Left hindlimb (tissue), 1 donor: ENCODE measurements around the gene LZTS2.

Experiments used
- DNase-seq: peaks from one replicate; pipeline ENCODE4 v3.0.0-alpha.2; 2018

Gene LZTS2

DNA sequence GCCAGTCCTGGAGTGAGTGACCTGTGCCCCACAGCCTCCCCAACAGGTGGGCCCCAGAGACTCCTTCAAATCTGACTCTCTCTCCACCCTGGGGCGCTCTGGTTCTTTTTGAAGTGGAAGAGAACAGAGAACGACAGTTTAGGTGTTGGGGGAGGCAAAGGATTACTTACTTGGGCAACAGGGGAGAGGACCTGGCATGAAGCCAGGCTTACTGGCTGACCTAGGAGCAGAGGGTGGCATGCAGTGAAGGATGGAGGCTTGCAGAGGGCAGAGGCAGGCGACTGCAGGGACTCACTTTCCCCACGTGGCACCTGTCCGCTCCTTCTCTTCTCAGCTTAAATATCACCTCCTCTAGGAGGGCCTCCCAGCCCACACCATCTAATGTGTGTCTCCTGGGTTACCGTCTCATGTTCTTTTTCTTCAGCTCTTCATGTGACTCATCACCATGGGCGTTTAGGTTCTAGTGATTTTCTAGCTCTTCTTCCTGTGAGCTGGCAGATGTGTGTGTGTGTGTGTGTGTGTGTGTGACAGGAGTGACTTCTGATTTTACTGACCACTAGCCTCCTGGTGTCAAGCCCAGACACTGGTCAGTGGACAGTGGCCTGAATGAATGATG lies 15.5 kb downstream of the LZTS2 start:
- DNase-seq: no peak

DNA sequence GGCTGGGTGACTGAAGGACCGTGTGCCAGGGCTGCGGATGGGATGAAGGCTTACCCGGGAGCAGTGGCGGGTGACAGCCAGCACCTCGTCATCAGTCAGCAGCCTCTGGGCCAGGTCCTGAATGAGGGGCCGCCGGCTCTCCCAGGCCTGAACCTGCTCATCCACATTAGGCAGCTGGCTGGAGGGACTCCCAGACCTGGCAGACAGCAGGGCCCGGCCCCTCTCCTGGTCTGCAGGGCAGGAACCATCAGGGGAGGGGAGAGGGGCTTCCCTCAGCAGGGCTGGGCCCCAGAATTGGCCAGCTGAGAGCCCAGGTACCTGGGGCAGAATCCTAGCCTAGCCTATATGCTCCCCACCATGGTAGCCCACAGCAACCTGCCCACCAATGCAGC lies 16.0 kb downstream of the LZTS2 start:
- DNase-seq: no peak

DNA sequence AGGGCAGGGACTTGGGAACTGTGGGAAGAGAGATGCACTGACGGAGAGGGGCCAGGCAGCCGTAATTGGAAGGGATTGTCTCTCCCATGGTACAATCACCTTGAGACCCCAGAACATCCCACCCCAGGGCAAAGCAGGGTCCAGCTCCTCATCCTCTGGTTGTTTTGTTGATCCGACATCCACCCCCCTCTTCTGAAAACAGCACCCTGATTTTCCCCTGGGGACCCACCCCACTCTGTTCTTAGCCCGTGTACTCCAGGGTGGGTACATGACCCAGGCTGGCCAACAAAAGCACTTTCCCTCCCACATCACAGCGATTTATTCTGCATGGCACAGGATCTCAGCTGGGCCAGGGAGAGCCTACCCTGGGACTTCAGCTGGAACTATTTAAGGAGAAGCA lies 17.2 kb downstream of the LZTS2 start:
- DNase-seq: no peak

DNA sequence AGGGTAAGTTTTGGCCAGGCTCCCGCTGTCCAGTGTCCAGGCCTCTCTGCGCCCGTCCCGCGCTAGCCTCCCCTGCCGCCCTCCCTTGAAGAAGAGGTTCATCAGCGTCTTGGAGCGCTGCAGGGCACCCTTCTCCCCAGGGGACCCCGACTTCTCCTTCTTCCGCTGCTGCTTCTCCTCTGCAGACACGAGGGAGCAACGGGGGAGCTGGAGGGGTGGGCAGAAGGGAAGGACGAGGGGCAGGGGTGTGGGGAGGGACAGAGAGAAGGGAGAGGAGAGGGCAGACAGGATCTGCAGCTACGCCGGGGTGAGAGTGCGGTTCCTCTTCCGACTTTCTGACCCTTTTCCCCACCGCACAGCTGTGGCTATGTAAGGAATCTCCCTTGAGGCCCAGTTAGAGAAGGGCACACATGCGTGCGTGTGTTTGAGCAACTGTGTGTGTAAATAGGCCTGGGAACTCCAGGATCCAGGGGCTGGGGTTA lies 18.6 kb downstream of the LZTS2 start:
- DNase-seq: no peak

DNA sequence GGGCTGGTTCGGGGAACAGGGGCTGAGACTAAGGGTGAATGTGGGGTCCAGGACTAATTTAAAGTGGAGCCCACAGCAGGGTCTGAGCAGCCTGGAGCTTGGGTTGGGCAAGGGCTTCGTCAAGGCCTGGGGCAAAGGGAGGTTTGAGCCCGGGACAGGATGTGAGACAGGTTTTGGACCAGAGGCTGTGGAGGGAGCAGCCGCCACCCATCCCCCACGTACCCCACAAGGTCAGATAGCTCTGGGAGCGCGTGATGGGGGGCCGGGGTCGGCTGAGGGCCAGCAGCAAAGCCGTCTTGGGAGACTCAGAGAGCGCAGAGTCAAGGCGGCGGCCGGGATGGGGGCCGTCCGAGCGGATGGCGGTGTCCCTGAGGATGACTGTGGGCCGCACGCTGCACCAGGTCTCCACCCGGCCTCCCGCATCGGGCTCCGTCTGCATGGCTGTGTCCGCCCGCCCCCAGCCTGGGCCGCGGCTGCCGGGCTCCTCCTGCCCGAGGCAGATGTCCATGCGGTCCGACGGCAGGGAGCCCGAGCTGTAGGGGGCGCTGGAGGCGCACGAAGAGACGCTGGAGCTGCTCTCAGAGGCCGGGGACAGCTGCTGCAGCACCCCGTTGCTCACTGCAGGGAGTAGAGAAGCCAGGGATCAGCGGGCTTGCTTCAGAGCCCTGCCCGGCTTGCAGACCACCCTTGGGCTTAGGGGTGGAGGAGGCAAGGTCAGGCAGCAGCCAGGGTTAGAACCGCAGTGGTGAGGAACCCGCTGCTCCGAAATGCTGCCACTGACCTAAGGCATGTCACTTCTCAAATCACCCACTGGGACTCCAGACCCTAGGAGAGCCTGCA lies 19.2 kb downstream of the LZTS2 start:
- peak; percentile 80 for DNase-seq

DNA sequence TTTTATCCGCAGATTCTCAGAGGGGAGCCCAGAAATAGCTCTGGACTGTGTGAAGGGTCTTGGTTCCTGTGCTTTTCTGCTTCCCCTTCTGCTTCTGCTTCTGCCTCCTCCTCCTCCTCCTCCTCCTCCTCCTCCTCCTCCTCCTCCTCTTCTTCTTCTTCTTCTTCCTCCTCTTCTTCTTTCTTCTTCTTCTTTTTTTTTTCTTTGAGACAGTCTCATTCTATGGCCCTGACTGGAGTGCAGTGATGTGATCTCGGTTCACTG lies 19.8 kb downstream of the LZTS2 start:
- DNase-seq: no peak

DNA sequence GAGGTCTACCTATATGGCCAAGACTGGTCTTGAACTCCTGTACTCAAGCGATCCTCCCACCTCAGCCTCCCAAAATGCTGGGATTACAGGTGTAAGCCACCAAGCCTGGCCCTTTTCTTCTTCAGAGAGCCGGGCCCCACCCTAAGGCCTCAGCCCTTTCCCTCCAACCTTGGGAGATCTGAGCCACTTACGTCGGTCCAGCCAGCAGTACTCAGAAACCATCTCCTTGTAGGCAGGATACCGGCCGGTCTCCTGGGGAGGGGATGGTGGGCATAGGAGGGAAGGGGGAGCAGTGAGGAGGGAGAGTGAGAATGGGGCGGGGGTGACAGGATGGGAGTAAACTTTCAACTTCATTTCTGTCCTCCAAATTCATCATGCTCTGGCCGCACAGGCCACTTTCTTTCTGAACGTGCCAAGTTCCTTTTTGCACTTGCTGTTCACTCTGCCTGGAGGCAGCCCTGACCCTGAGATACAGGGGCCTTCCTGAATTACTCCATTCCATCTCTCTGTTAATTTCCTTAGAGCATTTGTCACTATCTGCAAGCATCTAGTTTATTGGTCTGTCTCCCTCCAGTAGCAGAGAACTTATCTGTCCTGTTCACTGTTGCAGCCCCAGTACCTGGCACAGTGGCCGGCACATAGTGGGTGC lies 20.9 kb downstream of the LZTS2 start:
- no peak for DNase-seq

DNA sequence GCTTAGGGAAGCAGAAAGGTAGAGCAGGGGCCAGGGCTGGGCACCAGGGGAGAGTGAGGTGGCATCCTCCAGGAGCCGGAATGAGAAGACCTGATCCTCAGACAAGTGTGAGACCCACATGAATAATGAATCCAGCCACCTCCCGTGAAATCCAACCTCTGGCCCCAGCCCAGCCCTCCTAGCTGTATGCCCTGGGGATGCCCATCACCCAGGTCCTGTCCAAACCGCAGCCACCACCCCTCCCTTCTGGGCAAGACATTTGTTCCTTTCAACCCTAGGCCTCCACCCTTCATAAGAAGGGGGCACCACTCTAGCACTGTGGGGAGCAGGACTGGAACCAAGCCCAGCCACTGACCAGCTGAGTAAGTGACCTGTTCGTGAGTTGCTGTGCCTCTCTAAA lies 21.6 kb downstream of the LZTS2 start:
- no peak for DNase-seq

DNA sequence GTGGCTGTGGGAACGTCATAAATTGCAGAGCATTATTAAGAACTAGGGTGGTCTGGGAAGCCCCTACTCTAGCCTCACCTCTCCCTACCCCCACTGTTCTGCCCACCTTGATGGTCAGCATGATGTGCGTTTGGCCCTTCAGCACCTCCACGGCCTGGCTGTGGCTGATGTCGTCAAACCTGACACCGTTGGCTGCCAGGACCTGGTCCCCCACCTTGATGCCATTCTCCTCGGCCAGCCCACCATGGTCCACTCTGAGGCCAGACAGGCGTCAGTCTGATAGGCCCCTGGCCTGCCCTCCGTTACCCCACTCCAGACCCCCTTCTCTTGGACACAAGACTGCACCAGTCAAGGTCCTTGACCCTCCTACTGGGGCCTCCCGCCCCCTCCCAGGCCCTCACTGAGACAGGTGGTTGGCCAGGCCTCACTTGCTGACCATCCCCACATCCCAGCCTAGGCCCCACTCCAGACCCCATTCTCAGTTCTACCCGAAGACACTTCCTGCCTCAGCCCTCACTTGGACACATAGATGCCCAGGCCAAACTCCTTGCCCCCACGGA lies 22.2 kb downstream of the LZTS2 start:
- DNase-seq: no peak

DNA sequence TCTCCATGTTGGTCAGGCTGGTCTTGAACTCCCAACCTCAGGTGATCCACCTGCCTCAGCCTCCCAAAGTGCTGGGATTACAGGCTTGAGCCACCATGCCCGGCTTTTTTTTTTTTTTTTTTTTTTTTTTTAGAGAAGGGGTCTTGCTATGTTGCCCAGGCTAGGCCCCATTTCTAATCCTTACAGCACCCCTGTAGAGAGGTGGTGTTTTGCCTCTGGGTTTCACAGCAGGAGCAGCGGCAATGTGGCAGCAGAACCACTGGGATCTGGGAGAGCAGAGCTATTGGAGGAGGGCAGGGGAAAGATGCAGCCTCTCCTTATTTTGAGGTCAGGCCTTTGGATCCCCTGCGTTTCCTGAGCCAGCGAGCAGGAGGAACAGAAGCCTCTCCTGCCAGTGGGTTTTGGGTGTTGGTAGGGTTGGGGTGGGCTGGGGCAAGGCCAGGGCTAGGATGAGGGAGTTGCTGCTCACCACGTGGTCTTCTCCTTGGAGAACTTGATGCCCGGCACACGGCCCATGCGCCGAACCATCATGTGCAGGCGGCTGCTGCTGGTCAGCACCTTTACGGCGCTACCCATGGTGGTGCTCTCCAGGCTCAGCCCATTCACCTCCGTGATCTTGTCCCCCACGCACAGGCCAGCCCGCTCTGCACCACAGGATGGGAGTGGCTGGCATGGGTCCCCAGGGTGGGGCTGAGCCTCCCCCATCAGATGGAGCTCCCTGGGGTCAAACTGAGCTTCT lies 23.5 kb downstream of the LZTS2 start:
- DNase-seq: no peak

DNA sequence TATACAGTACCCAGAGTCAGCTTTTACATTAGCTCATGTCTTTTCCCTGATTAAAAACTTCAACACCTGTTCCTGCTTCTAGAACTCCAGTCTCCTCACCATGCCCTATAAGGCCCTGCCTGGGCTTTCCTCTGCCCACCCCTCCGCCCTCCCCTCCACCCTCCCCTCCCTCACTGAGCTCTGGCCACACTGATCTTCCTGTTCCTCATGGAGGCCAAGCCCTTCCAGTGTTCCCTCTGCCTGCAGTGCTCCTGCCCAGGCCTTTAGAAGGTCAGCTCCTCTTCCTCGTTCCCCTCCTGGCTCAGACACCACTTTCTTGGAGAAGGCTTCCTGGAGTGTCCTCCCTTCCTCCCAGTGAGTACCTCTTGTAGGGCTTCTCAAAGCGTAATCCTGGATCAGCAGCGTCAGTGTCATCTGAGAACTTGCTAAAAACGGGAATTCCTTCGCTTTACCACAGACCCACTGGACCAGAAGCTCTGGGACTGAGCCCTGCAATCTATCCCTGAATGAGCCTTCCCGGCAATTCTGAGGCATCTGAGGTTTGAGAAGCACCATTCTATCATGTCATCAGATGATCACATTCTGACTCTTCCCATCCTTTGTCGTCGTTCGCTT lies 27.6 kb downstream of the LZTS2 start:
- no peak for DNase-seq

DNA sequence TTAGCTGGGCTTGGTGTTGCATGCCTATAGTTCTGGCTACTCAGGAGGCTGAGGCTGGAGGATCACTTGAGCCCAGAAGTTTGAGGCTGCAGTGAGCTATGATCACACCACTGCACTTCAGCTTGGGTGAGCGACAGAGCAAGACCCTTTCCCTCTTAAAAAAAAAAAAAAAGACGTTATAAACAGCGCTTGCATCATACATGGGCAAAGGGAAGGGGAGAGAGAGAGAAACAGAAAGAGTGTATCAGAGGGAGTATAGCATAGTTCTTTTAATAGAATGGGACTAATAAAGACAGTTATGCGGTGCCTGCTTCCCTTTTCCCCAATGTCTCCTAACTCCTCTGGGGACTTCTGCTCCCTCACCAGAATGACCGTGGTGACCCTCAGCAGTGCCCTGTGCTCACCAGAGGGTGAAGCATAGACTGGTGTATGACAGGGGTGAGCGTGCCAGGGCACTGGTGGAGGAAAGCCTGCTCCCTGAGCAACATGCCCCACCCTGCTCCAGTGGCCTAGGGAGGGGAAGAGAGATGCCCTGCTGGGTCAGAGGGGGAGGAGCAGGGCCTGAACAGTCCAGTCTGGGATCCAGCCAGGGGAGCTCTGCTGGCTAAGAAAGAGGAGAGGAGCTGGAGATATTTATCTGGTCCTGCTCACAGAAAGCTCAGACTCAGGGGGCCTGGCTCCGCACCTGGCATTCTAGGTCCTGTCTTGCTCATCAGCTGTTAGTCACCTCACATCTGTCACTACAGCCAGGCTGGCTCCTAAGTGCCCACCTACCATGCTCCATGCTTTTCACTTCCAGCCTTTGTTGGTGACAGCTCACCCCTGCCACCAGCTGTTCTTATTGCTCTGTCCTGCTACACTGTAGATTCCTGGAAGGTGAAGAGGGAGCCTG lies 29.1 kb downstream of the LZTS2 start:
- no peak for DNase-seq

DNA sequence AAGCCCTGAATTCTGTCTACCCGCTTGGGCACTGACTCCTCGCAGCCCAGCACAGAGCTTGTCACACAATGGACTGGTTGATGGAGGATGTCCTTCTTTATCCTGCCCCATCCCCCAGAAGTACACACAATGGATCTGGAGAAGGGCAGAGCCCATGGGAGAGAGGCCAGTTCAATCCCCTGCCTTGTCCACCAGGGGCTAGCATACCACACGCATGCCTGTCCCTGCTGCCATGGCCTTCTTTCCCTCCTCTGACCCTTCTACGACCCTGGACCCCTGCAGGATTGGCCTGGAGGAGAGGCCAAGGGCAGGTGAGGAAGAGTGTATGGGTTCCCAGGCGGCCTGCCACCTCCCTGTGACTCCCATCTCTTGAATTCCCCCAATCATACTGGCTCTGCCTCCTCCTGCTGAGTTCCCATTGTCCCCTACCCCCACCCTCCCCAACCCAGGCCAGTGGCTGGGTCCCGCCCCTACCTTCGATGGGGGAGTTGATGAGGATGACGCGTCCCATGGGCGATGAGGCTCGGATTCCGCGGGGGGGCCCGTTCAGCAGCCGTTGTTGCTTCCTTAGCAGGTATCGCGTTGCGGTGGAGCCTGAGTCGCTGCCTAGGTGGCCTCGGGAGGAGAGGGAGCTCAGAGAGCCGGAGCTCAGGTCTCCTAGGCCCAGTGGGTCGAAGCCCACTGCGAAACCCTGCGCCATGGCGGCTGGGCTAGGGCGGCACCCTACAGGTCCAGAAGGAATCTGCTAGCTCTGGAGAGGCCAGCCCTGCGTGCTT lies 30.1 kb downstream of the LZTS2 start:
- no peak for DNase-seq

DNA sequence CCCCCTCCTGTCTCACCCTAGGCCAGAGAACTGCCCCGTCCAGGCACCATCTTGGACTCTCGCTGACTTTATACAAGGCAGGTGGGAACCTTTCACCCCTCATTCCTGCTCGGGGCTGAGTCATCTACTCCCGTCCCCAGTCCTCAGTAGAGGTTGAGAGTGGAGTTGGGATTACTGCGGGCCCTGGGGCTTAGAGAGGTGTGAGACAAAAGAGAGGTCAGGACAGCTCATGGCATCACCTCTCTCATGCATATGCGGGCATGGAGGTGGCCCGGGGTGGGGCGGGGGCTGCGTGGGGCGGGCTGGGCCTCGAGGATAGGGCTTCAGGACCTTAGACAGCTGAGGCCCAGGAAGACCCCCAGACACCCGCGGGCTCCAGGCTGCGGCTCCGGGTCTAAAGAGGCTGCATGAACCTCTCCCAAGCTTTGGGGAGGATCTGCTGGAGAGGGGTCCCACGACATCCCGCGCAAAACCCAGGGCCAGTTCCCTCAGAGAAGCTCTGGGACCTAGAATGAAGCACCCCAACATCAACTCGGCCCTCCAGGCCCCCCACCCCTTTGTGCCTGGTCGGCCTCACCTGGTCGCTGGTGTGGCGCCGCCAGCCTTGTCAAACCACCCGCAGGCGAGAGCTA lies 31.0 kb downstream of the LZTS2 start:
- no peak for DNase-seq

DNA sequence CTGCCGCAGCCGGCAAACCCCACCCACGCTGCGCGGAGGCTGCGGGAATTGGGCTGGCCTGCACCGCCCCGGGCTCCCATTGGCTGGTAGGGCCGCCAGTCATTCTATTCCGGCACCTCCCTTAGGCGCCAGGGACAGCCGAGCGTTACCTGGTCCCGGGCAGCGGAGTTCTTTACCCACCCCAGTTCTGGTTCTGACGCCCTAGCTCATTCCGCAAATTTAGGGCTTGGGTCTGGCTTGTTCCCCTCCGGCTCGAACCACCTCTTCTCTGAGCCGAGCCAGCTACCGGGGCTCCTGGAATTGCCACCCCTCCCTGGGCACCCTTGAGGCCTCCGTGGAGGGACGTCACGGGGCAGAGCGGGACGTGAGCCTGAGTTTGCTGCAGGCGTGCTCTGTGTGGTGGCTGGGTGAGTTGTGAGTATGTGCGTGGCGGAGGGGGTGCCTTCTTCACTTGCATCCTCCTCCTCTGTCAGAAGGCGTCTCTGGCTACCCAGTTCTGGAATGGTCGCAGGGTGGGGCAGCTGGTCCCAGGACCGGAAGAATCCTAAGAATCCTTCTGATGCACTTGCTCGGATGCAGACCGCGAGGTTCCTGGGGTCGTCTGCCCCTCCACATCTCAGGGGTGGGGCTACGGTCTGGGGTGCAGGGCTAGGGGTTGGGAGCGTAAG lies 31.7 kb downstream of the LZTS2 start, which contains the start of the genes PDZD7 and SFXN3:
PDZD7 (minus strand) TSS at position 2 of the 668 bp plus-strand sequence. CDS start 910 bp downstream, outside the sequence.
SFXN3 (plus strand) TSS at position 107 of the 668 bp plus-strand sequence. CDS start 3,461 bp downstream, outside the sequence.
- peak; percentile 93 for DNase-seq

DNA sequence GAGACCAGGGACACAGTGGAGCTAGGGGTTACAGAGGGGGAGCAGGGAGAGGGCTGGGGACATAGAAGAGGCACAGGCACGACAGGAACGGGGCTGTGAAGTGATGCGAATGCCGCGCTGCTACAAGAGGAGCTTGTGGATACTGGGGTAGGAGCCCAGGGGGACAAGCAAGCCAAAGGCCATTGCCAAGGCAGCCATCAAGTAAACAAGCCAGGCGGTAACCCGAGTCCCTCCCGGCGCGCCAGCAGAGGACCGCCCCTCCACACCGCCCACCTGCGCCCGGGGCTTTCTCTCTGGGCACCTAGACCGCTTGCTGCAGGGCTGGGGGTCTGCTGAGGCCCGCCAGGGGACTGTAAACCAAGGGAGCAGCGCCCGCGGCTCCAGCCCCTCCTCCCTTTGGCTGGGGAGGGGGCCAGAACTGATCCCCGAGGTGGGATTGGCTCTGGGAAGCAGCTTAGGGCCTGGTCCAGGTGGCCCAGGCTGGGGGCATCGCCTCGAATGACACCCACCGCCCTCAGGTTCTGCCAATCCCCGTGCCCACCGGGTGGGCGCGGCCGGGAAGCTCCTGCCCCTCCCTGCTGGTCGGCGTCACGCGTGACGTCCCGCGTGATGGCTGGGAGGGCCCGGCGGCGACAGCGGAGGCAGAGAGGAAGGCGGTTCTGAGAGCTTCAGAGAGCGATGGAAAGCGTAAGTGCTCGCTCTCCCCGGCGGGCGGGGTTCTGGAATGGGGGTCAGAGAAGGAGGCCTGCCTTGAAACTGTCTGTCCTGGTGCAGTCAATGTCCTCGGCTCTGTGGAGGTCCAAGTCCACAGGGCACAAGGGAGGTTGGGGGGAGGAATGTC lies 32.4 kb downstream of the LZTS2 start:
- DNase-seq: peak; percentile 88

DNA sequence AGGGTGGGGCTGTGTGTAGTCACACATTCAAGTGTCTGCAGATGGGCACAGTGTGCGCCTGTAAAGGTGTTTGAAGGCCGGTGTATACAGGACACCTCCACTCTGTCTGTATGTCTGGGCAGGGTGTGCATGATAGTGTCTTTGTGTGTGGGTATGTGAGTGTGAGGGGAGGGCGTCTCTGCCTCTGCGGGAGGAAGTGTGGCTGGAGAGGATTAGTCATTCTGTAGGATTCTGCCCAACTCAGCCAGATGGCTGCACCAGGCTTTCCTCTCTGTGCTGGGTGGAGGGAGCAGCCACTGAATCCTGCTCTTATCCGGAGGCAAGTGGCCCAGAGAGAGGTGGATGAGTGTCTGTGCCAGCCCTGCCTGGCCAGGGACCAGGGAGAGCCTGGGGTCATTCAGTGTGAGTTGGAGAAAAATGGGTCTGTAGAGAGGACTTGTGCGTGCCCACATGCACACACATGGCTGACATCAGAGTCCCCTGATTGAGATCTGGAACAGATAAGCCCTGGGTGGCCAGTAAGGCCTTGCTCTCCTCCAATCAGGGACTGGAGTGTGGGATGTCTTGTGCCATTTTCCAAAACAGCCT lies 33.1 kb downstream of the LZTS2 start:
- DNase-seq: peak; percentile 85

DNA sequence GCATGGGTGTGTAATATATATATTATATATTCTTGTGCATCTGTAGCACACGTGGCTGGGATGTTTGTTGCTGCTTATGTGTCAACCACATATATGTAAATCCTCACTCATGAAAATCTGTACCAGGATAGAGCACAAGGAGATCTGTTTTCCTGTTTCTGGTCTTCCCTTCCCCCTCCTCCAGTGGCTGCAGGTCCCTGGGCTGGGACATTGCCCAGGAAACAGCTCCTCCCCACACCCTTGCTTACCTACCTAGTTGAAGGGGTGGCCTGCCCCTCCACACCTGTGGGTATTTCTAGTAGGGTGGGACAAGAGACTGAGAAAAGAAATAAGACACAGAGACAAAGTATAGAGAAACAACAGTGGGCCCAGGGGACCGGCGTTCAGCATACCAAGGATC lies 33.7 kb downstream of the LZTS2 start:
- no peak for DNase-seq
